Type B pancreatic cell (in vitro differentiated cells): ENCODE data around the gene RNF38. TPM values are rescaled to one million over a fixed set of nuclear protein-coding genes. Genes with fewer than 3 reads are reported as not detected.

ENCODE experiments used
- DNase-seq: peaks from one replicate; pipeline ENCODE4 v3.0.0; 2021; ENCODE audit warnings: mixed read lengths; ENCODE audit not compliant: unreplicated experiment; ENCODE audit errors: extremely low spot score
- H3K27ac Mint-ChIP-seq: 2 replicates; pipeline ENCODE4 v1.8.0; 2021; ENCODE audit warnings: mild to moderate bottlenecking, mixed read lengths
- H3K27me3 Mint-ChIP-seq: 2 replicates; pipeline ENCODE4 v1.8.0; 2021; ENCODE audit warnings: mixed read lengths
- H3K36me3 Mint-ChIP-seq: 2 replicates; pipeline ENCODE4 v1.8.0; 2021; ENCODE audit warnings: mixed read lengths
- H3K4me1 Mint-ChIP-seq: one replicate; pipeline ENCODE4 v1.8.0; 2021; ENCODE audit warnings: mixed read lengths; ENCODE audit not compliant: unreplicated experiment
- H3K4me3 Mint-ChIP-seq: 2 replicates; pipeline ENCODE4 v1.8.0; 2021; ENCODE audit warnings: mild to moderate bottlenecking, mixed read lengths
- H3K9me3 Mint-ChIP-seq: 2 replicates; pipeline ENCODE4 v1.8.0; 2021; ENCODE audit warnings: mixed read lengths
- CTCF ChIP-seq: fragments of 200-600 bp; sonication (generic); conservative IDR thresholded peaks from 2 replicates; pipeline ENCODE4 v1.5.0; 2021; ENCODE audit warnings: antibody characterized with exemption, mild to moderate bottlenecking
- total RNA-seq: library from RNA; stranded (reverse); gene quantifications from 2 replicates; pipeline ENCODE4 v1.2.1, GENCODE V29; 2021; ENCODE audit warnings: low replicate concordance

RNF38 gene
- total RNA-seq, 1 donor from 2014 or later = 39.9 TPM

GRCh38 chr9:36319806-36320205, 80.3 kb downstream of the RNF38 start:
- peak overlapping the region; percentile 98 for H3K27ac Mint-ChIP-seq
- H3K9me3 Mint-ChIP-seq = peaks cover 13% of the 10 kb centered on the region
- no peak for TF ChIP-seq CTCF
- peaks cover 14% of the 10 kb centered on the region for H3K4me1 Mint-ChIP-seq
- H3K36me3 Mint-ChIP-seq = peaks cover 3% of the 10 kb centered on the region
- peak overlapping the region; percentile 48 for H3K4me3 Mint-ChIP-seq
- no peaks in the 10 kb centered on the region for H3K27me3 Mint-ChIP-seq
- no peak for DNase-seq

- peaks cover 13% of the 10 kb centered on the region for H3K9me3 Mint-ChIP-seq
- DNase-seq = no peak
- H3K36me3 Mint-ChIP-seq = peaks cover 3% of the 10 kb centered on the region
- TF ChIP-seq CTCF = no peak
- H3K4me1 Mint-ChIP-seq = peaks cover 14% of the 10 kb centered on the region
- no peaks in the 10 kb centered on the region for H3K27me3 Mint-ChIP-seq
- H3K4me3 Mint-ChIP-seq = no peak overlapping the region
- peak overlapping the region; percentile 98 for H3K27ac Mint-ChIP-seq
Observed at GRCh38 chr9:36319183-36319582, 80.9 kb downstream of the RNF38 start.

GRCh38 chr9:36318212-36318802, 81.8 kb downstream of the RNF38 start:
- DNase-seq = no peak
- TF ChIP-seq CTCF = no peak
- peak overlapping the region; percentile 28 for H3K4me3 Mint-ChIP-seq
- no peaks in the 10 kb centered on the region for H3K27me3 Mint-ChIP-seq
- H3K9me3 Mint-ChIP-seq = peaks cover 13% of the 10 kb centered on the region
- peaks cover 3% of the 10 kb centered on the region for H3K36me3 Mint-ChIP-seq
- peaks cover 14% of the 10 kb centered on the region for H3K4me1 Mint-ChIP-seq
- peak overlapping the region; percentile 98 for H3K27ac Mint-ChIP-seq

- Mint-ChIP-seq H3K9me3 (peaks cover 17% of the 10 kb centered on the region), H3K4me3 (no peak overlapping the region), H3K4me1 (peaks cover 14% of the 10 kb centered on the region), H3K27ac (peak overlapping the region; percentile 98), H3K36me3 (peaks cover 7% of the 10 kb centered on the region), H3K27me3 (no peaks in the 10 kb centered on the region)
- TF ChIP-seq CTCF = no peak
- no peak for DNase-seq
Observed at GRCh38 chr9:36317766-36318165, 82.3 kb downstream of the RNF38 start.

GRCh38 chr9:36316611-36317317, 83.3 kb downstream of the RNF38 start:
- no peak for DNase-seq
- TF ChIP-seq CTCF = no peak

More at GRCh38 chr9:36316611-36317317, 83.3 kb downstream of the RNF38 start:
- Mint-ChIP-seq H3K4me3 (no peak overlapping the region), H3K27ac (peak overlapping the region; percentile 72), H3K27me3 (no peaks in the 10 kb centered on the region), H3K9me3 (peaks cover 14% of the 10 kb centered on the region), H3K36me3 (peaks cover 5% of the 10 kb centered on the region), H3K4me1 (peaks cover 14% of the 10 kb centered on the region)
